ENCODE measurements around the gene LDLRAD3. TPM values are rescaled to one million over a fixed set of nuclear protein-coding genes. Genes with fewer than 3 reads are reported as not detected.

The LDLRAD3 gene
- total RNA-seq, 2 donors from 2014 or later: 0.10 to 1.8 TPM

GRCh38 chr11:35933320-35933871 is 10.5 kb upstream of the LDLRAD3 start:
- Mint-ChIP-seq H3K27ac (no peak overlapping the region), H3K27me3 (peaks cover 28 to 32% of the 10 kb centered on the region in 2 donors)

GRCh38 chr11:35934271-35934670 is 9.6 kb upstream of the LDLRAD3 start:
- DNase-seq (ENCODE audit: low spot score) (no peak), ATAC-seq (no peak)
- H3K36me3 Mint-ChIP-seq: no peaks in the 10 kb centered on the region
- no peaks in the 10 kb centered on the region for H3K4me1 Mint-ChIP-seq (ENCODE audit: low read depth in 2 of 2)
- H3K9me3 Mint-ChIP-seq: no peaks in the 10 kb centered on the region
- no peak overlapping the region for H3K27ac Mint-ChIP-seq
- H3K4me3 Mint-ChIP-seq: no peak overlapping the region
- H3K27me3 Mint-ChIP-seq: peaks cover 31 to 39% of the 10 kb centered on the region in 2 donors

More at GRCh38 chr11:35933320-35933871, 10.5 kb upstream of the LDLRAD3 start:
- no peaks in the 10 kb centered on the region for H3K4me1 Mint-ChIP-seq (ENCODE audit: low read depth in 2 of 2)
- no peak overlapping the region for H3K4me3 Mint-ChIP-seq
- ATAC-seq (no peak), DNase-seq (ENCODE audit: low spot score) (no peak)
- no peaks in the 10 kb centered on the region for H3K36me3 Mint-ChIP-seq
- no peaks in the 10 kb centered on the region for H3K9me3 Mint-ChIP-seq

- Mint-ChIP-seq H3K9me3 (no peaks in the 10 kb centered on the region), H3K36me3 (no peaks in the 10 kb centered on the region)
Measured at GRCh38 chr11:35934981-35935380, 8.9 kb upstream of the LDLRAD3 start.

GRCh38 chr11:35935390-35935789 is 8.5 kb upstream of the LDLRAD3 start:
- ATAC-seq (no peak), DNase-seq (ENCODE audit: low spot score) (no peak)
- no peaks in the 10 kb centered on the region for H3K4me1 Mint-ChIP-seq (ENCODE audit: low read depth in 2 of 2)
- H3K27me3 Mint-ChIP-seq: peaks cover 38 to 50% of the 10 kb centered on the region in 2 donors
- no peaks in the 10 kb centered on the region for H3K9me3 Mint-ChIP-seq
- no peaks in the 10 kb centered on the region for H3K36me3 Mint-ChIP-seq
- H3K27ac Mint-ChIP-seq: no peak overlapping the region
- H3K4me3 Mint-ChIP-seq: no peak overlapping the region

More at GRCh38 chr11:35934981-35935380, 8.9 kb upstream of the LDLRAD3 start:
- no peak overlapping the region for H3K27ac Mint-ChIP-seq
- ATAC-seq: no peak
- H3K27me3 Mint-ChIP-seq: peaks cover 37 to 46% of the 10 kb centered on the region in 2 donors
- no peak for DNase-seq (ENCODE audit: low spot score)
- no peaks in the 10 kb centered on the region for H3K4me1 Mint-ChIP-seq (ENCODE audit: low read depth in 2 of 2)
- no peak overlapping the region for H3K4me3 Mint-ChIP-seq

- no peaks in the 10 kb centered on the region for H3K36me3 Mint-ChIP-seq
- H3K4me3 Mint-ChIP-seq: no peak overlapping the region
- no peaks in the 10 kb centered on the region for H3K4me1 Mint-ChIP-seq (ENCODE audit: low read depth in 2 of 2)
- H3K27ac Mint-ChIP-seq: no peak overlapping the region
- DNase-seq (ENCODE audit: low spot score) (no peak), ATAC-seq (no peak)
- no peaks in the 10 kb centered on the region for H3K9me3 Mint-ChIP-seq
- peaks cover 36 to 51% of the 10 kb centered on the region in 2 donors for H3K27me3 Mint-ChIP-seq
Measured at GRCh38 chr11:35937111-35937510, 6.8 kb upstream of the LDLRAD3 start.

GRCh38 chr11:35937700-35938099 is 6.2 kb upstream of the LDLRAD3 start:
- H3K4me3 Mint-ChIP-seq: no peak overlapping the region
- no peak for DNase-seq (ENCODE audit: low spot score)
- peaks cover 36 to 53% of the 10 kb centered on the region in 2 donors for H3K27me3 Mint-ChIP-seq

GRCh38 chr11:35938231-35938630 is 5.6 kb upstream of the LDLRAD3 start:
- H3K9me3 Mint-ChIP-seq: no peaks in the 10 kb centered on the region
- H3K36me3 Mint-ChIP-seq: no peaks in the 10 kb centered on the region
- no peak for ATAC-seq
- peaks cover 0 to under 1% of the 10 kb centered on the region in 2 donors for H3K4me1 Mint-ChIP-seq (ENCODE audit: low read depth in 2 of 2)
- H3K27me3 Mint-ChIP-seq: peaks cover 33 to 58% of the 10 kb centered on the region in 2 donors
- no peak for DNase-seq (ENCODE audit: low spot score)
- no peak overlapping the region for H3K27ac Mint-ChIP-seq
- H3K4me3 Mint-ChIP-seq: no peak overlapping the region

More at GRCh38 chr11:35937700-35938099, 6.2 kb upstream of the LDLRAD3 start:
- H3K27ac Mint-ChIP-seq: no peak overlapping the region
- H3K36me3 Mint-ChIP-seq: no peaks in the 10 kb centered on the region
- no peaks in the 10 kb centered on the region for H3K9me3 Mint-ChIP-seq
- H3K4me1 Mint-ChIP-seq (ENCODE audit: low read depth in 2 of 2): no peaks in the 10 kb centered on the region
- ATAC-seq: no peak

- ATAC-seq (no peak), DNase-seq (ENCODE audit: low spot score) (no peak)
- no peaks in the 10 kb centered on the region for H3K9me3 Mint-ChIP-seq
- peaks cover 5 to 8% of the 10 kb centered on the region in 2 donors for H3K4me1 Mint-ChIP-seq (ENCODE audit: low read depth in 2 of 2)
- H3K4me3 Mint-ChIP-seq: peak overlapping the region; percentile 83
- H3K27me3 Mint-ChIP-seq: peaks cover 23 to 53% of the 10 kb centered on the region in 2 donors
- H3K27ac Mint-ChIP-seq: no peak overlapping the region
- H3K36me3 Mint-ChIP-seq: no peaks in the 10 kb centered on the region
Measured at GRCh38 chr11:35943309-35943708, 553 bp upstream of the LDLRAD3 start.

GRCh38 chr11:35944503-35945136 is 758 bp downstream of the LDLRAD3 start:
- DNase-seq (ENCODE audit: low spot score) (no peak), ATAC-seq (no peak)
- Mint-ChIP-seq H3K4me3 (peak overlapping the region; percentile 65), H3K4me1 (ENCODE audit: low read depth in 2 of 2) (peaks cover 5 to 8% of the 10 kb centered on the region in 2 donors), H3K9me3 (no peaks in the 10 kb centered on the region), H3K36me3 (no peaks in the 10 kb centered on the region), H3K27ac (no peak overlapping the region), H3K27me3 (peaks cover 23 to 46% of the 10 kb centered on the region in 2 donors)

GRCh38 chr11:35945137-35945518 is 1.3 kb downstream of the LDLRAD3 start:
- no peaks in the 10 kb centered on the region for H3K36me3 Mint-ChIP-seq
- ATAC-seq (no peak), DNase-seq (ENCODE audit: low spot score) (no peak)
- peaks cover 19 to 46% of the 10 kb centered on the region in 2 donors for H3K27me3 Mint-ChIP-seq
- H3K9me3 Mint-ChIP-seq: no peaks in the 10 kb centered on the region
- peak overlapping the region; percentile 65 for H3K4me3 Mint-ChIP-seq
- H3K27ac Mint-ChIP-seq: no peak overlapping the region
- peaks cover 5 to 8% of the 10 kb centered on the region in 2 donors for H3K4me1 Mint-ChIP-seq (ENCODE audit: low read depth in 2 of 2)

GRCh38 chr11:35946766-35947165 is 2.9 kb downstream of the LDLRAD3 start:
- Mint-ChIP-seq H3K9me3 (no peaks in the 10 kb centered on the region), H3K4me3 (no peak overlapping the region), H3K27me3 (peaks cover 24 to 49% of the 10 kb centered on the region in 2 donors), H3K4me1 (ENCODE audit: low read depth in 2 of 2) (peaks cover 5 to 8% of the 10 kb centered on the region in 2 donors), H3K36me3 (no peaks in the 10 kb centered on the region), H3K27ac (no peak overlapping the region)
- no peak for ATAC-seq
- DNase-seq (ENCODE audit: low spot score): no peak

- peaks cover 5 to 8% of the 10 kb centered on the region in 2 donors for H3K4me1 Mint-ChIP-seq (ENCODE audit: low read depth in 2 of 2)
- no peak for ATAC-seq
- no peak overlapping the region for H3K4me3 Mint-ChIP-seq
Measured at GRCh38 chr11:35947437-35947836, 3.6 kb downstream of the LDLRAD3 start.

GRCh38 chr11:35949242-35949641 is 5.4 kb downstream of the LDLRAD3 start:
- Mint-ChIP-seq H3K4me3 (no peak overlapping the region), H3K9me3 (no peaks in the 10 kb centered on the region), H3K4me1 (ENCODE audit: low read depth in 2 of 2) (peaks cover 0 to 3% of the 10 kb centered on the region in 2 donors), H3K27me3 (peaks cover 14 to 34% of the 10 kb centered on the region in 2 donors), H3K27ac (no peak overlapping the region), H3K36me3 (no peaks in the 10 kb centered on the region)
- ATAC-seq: no peak
- no peak for DNase-seq (ENCODE audit: low spot score)

More at GRCh38 chr11:35947437-35947836, 3.6 kb downstream of the LDLRAD3 start:
- Mint-ChIP-seq H3K27me3 (peaks cover 23 to 47% of the 10 kb centered on the region in 2 donors), H3K9me3 (no peaks in the 10 kb centered on the region), H3K27ac (no peak overlapping the region), H3K36me3 (no peaks in the 10 kb centered on the region)
- no peak for DNase-seq (ENCODE audit: low spot score)

- no peak for ATAC-seq
- no peak overlapping the region for H3K27ac Mint-ChIP-seq
- H3K4me1 Mint-ChIP-seq (ENCODE audit: low read depth in 2 of 2): no peaks in the 10 kb centered on the region
- H3K4me3 Mint-ChIP-seq: no peak overlapping the region
- no peaks in the 10 kb centered on the region for H3K9me3 Mint-ChIP-seq
- H3K36me3 Mint-ChIP-seq: no peaks in the 10 kb centered on the region
- DNase-seq (ENCODE audit: low spot score): no peak
- peaks cover 14 to 32% of the 10 kb centered on the region in 2 donors for H3K27me3 Mint-ChIP-seq
Measured at GRCh38 chr11:35950082-35950481, 6.2 kb downstream of the LDLRAD3 start.
